OCI-LY7 (cell line): ENCODE results near the gene MACROD2. TPM values are rescaled to one million over a fixed set of nuclear protein-coding genes. Genes with fewer than 3 reads are reported as not detected.

ENCODE experiments used
- BruUV-seq: library from RNA; stranded (reverse); fragments of 400-500 nt; replicated peaks from 2 replicates; lab custom pipeline; 2021; lab: Mats Ljungman, UMichigan
- CTCF ChIA-PET: fragments of 300-600 bp; sonication (Branson Sonifier 250); formaldehyde crosslinking; loops from one replicate; lab custom pipeline; 2022; ENCODE audit warnings: antibody characterized with exemption; ENCODE audit not compliant: unreplicated experiment; lab: Charles Lee
- POLR2A ChIA-PET: fragments of 300-600 bp; sonication (Branson Sonifier 250); formaldehyde crosslinking; loops from one replicate; lab custom pipeline; 2022; ENCODE audit warnings: antibody characterized with exemption; lab: Charles Lee
- DNase-seq: peaks from one replicate; pipeline ENCODE4 v3.0.0-alpha.2; 2015; ENCODE audit warnings: low spot score
- H2AFZ ChIP-seq: fragments of 200-600 bp; sonication (generic), shearing (Covaris generic); 2 replicates; pipeline ENCODE4 v1.6.1; 2014; ENCODE audit warnings: mild to moderate bottlenecking, antibody characterized with exemption, low read length, moderate library complexity
- H3K27ac ChIP-seq: fragments of 200-600 bp; sonication (generic); 2 replicates; pipeline ENCODE4 v1.5.1; 2014; ENCODE audit warnings: mixed run types, low read depth, mild to moderate bottlenecking, moderate library complexity, low read length, inconsistent platforms; ENCODE audit not compliant: poor library complexity, severe bottlenecking
- H3K36me3 ChIP-seq: fragments of 200-600 bp; sonication (generic); 2 replicates; pipeline ENCODE4 v1.6.1; 2014; ENCODE audit warnings: mild to moderate bottlenecking, antibody characterized with exemption, low read length, moderate library complexity, mixed read lengths; ENCODE audit not compliant: insufficient read depth
- H3K4me1 ChIP-seq: fragments of 200-600 bp; sonication (generic); 2 replicates; pipeline ENCODE4 v1.5.1; 2014; ENCODE audit warnings: mild to moderate bottlenecking, low read length; ENCODE audit not compliant: insufficient read depth, poor library complexity, severe bottlenecking
- H3K4me2 ChIP-seq: fragments of 200-600 bp; sonication (generic); 2 replicates; pipeline ENCODE4 v1.6.1; 2014; ENCODE audit warnings: mild to moderate bottlenecking, low read length
- H3K4me3 ChIP-seq: fragments of 200-600 bp; sonication (generic); 2 replicates; pipeline ENCODE4 v1.5.1; 2014; ENCODE audit warnings: mild to moderate bottlenecking, low read depth, low read length; ENCODE audit not compliant: poor library complexity, severe bottlenecking
- H3K79me2 ChIP-seq: fragments of 200-600 bp; sonication (generic); 2 replicates; pipeline ENCODE4 v1.6.1; 2016; ENCODE audit warnings: low read depth, mild to moderate bottlenecking, low read length, moderate library complexity, mixed read lengths; ENCODE audit not compliant: insufficient read depth
- H3K9me2 ChIP-seq: fragments of 200-600 bp; sonication (generic); 2 replicates; pipeline ENCODE4 v1.6.1; 2016; ENCODE audit warnings: mild to moderate bottlenecking, low read length, mixed read lengths; ENCODE audit not compliant: insufficient read depth
- H3K9me3 ChIP-seq: fragments of 200-600 bp; sonication (generic); 2 replicates; pipeline ENCODE4 v1.6.1; 2014; ENCODE audit warnings: mild to moderate bottlenecking, mixed run types, low read length, mixed read lengths
- H4K20me1 ChIP-seq: fragments of 200-600 bp; sonication (generic); 2 replicates; pipeline ENCODE4 v1.6.1; 2014; ENCODE audit warnings: mild to moderate bottlenecking, antibody characterized with exemption, low read length, moderate library complexity, mixed read lengths; ENCODE audit not compliant: insufficient read depth
- EZH2phosphoT487 ChIP-seq: fragments of 200-600 bp; sonication (generic); IDR thresholded peaks from 2 replicates; pipeline ENCODE4 v1.6.1; 2018; ENCODE audit warnings: low read depth, borderline replicate concordance, mild to moderate bottlenecking, mixed run types, antibody characterized with exemption, low read length, moderate library complexity, mixed read lengths
- intact Hi-C: fragments of 100-400 bp; cut with micrococcal nuclease; formaldehyde crosslinking; loops from one replicate; pipeline ENCODE4 v1.10.0; 2022; ENCODE audit not compliant: unreplicated experiment
- total RNA-seq, 2 experiments: library from RNA; depleted of rRNA in 1 of 2; stranded (reverse); fragments of >200 nt in 1 of 2; shearing (Covaris generic) in 1 of 2; gene quantifications; 2 replicates each; pipeline ENCODE4 v1.2.3, GENCODE V29; 2014 to 2022
- TF ChIP-seq, protein P1 (sequence below): fragments of 200-600 bp; sonication (generic); conservative IDR thresholded peaks from 2 replicates; pipeline ENCODE4 v1.5.1; 2014; ENCODE audit warnings: mild to moderate bottlenecking, antibody characterized with exemption, low read length, moderate library complexity, mixed read lengths

Gene MACROD2
- total RNA-seq, 2 experiments from 2014 or later = 0.09 to 4.5 TPM

DNA sequence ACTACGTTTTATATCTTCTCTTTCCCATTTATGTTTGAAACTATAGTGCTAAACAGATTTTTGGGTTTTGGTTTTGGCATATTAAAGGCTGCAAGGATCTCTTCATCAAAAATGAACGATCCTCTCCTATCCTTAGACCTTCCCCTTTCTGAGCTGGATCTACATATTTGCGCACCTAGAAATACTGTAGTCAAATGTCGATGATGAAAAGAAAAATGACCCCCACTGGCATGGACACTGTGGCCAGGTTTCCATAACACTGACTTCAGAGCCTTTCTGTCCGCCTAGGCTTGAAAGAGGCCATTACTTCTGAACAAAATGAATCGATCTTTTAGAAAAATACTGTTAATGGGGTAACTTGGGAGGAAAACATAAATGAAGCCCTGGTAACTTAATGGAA, 336.3 kb downstream of the MACROD2 start:
- CTCF ChIA-PET = no interaction called here
- Histone ChIP-seq H3K9me2 (no peaks in the 10 kb centered on the region), H3K27ac (no peak overlapping the region), H4K20me1 (no peaks in the 10 kb centered on the region), H3K79me2 (no peaks in the 10 kb centered on the region), H2AFZ (no peak overlapping the region), H3K36me3 (no peaks in the 10 kb centered on the region), H3K4me1 (no peaks in the 10 kb centered on the region), H3K4me2 (no peak overlapping the region), H3K9me3 (no peaks in the 10 kb centered on the region), H3K4me3 (no peak overlapping the region)
- intact Hi-C loops = no loop called here
- POLR2A ChIA-PET = interaction anchor here (0.6 kb wide), 1 partner anchor 599 kb away, joined by 3 read pairs; no protein-coding TSS in a partner anchor
- BruUV-seq = no TSS peak
- TF ChIP-seq EZH2phosphoT487 = no peak
- TF ChIP-seq, protein P1, sequence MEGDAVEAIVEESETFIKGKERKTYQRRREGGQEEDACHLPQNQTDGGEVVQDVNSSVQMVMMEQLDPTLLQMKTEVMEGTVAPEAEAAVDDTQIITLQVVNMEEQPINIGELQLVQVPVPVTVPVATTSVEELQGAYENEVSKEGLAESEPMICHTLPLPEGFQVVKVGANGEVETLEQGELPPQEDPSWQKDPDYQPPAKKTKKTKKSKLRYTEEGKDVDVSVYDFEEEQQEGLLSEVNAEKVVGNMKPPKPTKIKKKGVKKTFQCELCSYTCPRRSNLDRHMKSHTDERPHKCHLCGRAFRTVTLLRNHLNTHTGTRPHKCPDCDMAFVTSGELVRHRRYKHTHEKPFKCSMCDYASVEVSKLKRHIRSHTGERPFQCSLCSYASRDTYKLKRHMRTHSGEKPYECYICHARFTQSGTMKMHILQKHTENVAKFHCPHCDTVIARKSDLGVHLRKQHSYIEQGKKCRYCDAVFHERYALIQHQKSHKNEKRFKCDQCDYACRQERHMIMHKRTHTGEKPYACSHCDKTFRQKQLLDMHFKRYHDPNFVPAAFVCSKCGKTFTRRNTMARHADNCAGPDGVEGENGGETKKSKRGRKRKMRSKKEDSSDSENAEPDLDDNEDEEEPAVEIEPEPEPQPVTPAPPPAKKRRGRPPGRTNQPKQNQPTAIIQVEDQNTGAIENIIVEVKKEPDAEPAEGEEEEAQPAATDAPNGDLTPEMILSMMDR = no peak
- DNase-seq = no peak

DNA sequence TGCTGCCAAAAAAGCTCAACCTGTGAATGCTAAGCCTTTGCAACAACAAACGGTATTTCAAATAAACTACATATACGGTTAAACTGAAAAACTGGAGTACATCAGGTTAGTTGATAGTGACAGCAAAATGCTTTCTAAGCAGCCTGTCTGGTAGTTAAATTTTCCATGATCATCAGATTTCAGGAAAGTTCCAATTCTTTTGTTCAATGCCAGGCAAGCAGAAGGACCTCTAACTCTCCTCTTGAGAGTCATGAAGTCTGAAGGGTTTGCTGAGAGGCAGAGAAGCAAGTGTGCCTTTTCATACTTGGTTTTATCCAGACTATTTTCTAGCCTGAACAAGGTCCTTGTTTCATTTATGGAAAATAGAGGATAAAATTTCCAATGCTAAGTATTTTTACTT, 337.6 kb downstream of the MACROD2 start:
- H3K9me3 ChIP-seq = no peaks in the 10 kb centered on the region
- ChIA-PET CTCF (no interaction called here), POLR2A (no interaction called here)
- no peak for DNase-seq
- BruUV-seq = no TSS peak
- H3K79me2 ChIP-seq = no peaks in the 10 kb centered on the region
- no peak overlapping the region for H3K27ac ChIP-seq
- H3K36me3 ChIP-seq = no peaks in the 10 kb centered on the region
- H3K4me2 ChIP-seq = no peak overlapping the region
- H3K4me1 ChIP-seq = no peaks in the 10 kb centered on the region
- no peaks in the 10 kb centered on the region for H4K20me1 ChIP-seq
- H3K4me3 ChIP-seq = no peak overlapping the region
- intact Hi-C loops = no loop called here
- no peaks in the 10 kb centered on the region for H3K9me2 ChIP-seq
- TF ChIP-seq EZH2phosphoT487 = no peak
- TF ChIP-seq, protein P1 = no peak
- no peak overlapping the region for H2AFZ ChIP-seq

DNA sequence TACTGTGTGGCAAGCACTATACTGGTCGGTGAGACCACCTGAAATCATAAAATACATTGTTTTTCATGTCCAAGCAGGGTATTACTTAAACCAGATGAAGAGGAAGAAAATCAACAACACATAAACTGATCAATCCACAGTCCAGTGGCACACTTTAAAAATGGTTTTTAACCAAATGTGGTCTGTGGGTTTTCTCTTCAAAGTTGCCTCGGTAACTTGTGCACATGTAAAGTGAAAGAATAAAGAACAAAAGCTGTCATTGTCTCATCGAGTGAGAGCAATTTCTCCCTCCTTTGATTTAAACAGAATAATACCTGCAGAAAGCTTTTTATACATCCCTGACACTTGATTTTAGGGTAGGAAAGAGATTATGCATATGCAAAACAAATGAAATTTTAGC, 338.4 kb downstream of the MACROD2 start:
- POLR2A ChIA-PET = no interaction called here
- Histone ChIP-seq H3K9me3 (no peaks in the 10 kb centered on the region), H3K79me2 (no peaks in the 10 kb centered on the region), H3K27ac (no peak overlapping the region), H4K20me1 (no peaks in the 10 kb centered on the region), H3K36me3 (no peaks in the 10 kb centered on the region), H3K4me2 (no peak overlapping the region), H3K9me2 (no peaks in the 10 kb centered on the region), H2AFZ (no peak overlapping the region), H3K4me3 (no peak overlapping the region), H3K4me1 (no peaks in the 10 kb centered on the region)
- BruUV-seq = no TSS peak
- DNase-seq = no peak
- TF ChIP-seq, protein P1 = no peak
- no peak for TF ChIP-seq EZH2phosphoT487
- intact Hi-C loops = no loop called here
- CTCF ChIA-PET = no interaction called here
